Hepatocyte (in vitro differentiated cells): Measurements from ENCODE around the gene SUGP2.

Experiments used
- EZH2 ChIP-seq: fragments of 200-600 bp; sonication (generic); IDR thresholded peaks from 2 replicates; pipeline ENCODE4 v1.6.1; 2016; ENCODE audit warnings: antibody characterized with exemption, mild to moderate bottlenecking, borderline replicate concordance
- EZH2phosphoT487 ChIP-seq: fragments of 200-600 bp; sonication (generic); IDR thresholded peaks from one replicate; pipeline ENCODE4 v1.6.1; 2018; ENCODE audit warnings: antibody characterized with exemption, mild to moderate bottlenecking, low read depth, moderate library complexity; ENCODE audit not compliant: unreplicated experiment, severe bottlenecking
- TF ChIP-seq, protein P1 (sequence below): fragments of 200-600 bp; sonication (generic); IDR thresholded peaks from 2 replicates; pipeline ENCODE4 v1.5.1; 2016; ENCODE audit warnings: antibody characterized with exemption, mild to moderate bottlenecking; ENCODE audit not compliant: poor library complexity

DNA sequence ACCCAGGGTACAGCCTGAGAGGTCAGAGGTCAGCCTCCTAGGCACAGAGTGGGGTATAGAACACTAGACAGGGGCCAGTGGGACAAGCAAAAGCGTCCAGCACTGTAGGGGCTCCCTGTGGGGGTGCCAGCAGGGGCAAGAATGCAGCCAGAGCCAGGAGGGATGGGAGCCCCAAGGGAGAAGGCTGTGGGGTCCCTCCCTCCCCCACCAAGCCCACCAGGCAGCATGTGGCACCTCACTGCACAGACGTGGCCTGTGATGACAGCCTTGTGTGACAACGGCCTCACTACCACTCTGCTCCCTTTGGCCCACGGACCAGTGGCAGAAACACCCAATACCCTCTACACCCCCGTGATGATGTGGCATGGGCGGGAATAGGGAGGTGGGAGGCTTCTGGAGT lies 10.2 kb upstream of the SUGP2 start:
- TF ChIP-seq, protein P1, sequence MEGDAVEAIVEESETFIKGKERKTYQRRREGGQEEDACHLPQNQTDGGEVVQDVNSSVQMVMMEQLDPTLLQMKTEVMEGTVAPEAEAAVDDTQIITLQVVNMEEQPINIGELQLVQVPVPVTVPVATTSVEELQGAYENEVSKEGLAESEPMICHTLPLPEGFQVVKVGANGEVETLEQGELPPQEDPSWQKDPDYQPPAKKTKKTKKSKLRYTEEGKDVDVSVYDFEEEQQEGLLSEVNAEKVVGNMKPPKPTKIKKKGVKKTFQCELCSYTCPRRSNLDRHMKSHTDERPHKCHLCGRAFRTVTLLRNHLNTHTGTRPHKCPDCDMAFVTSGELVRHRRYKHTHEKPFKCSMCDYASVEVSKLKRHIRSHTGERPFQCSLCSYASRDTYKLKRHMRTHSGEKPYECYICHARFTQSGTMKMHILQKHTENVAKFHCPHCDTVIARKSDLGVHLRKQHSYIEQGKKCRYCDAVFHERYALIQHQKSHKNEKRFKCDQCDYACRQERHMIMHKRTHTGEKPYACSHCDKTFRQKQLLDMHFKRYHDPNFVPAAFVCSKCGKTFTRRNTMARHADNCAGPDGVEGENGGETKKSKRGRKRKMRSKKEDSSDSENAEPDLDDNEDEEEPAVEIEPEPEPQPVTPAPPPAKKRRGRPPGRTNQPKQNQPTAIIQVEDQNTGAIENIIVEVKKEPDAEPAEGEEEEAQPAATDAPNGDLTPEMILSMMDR = no peak
- TF ChIP-seq EZH2 (no peak), EZH2phosphoT487 (no peak)
